GM12873 (cell line): Measurements from ENCODE around the gene ATP9B.

Experiments
- CTCF ChIP-seq: IDR thresholded peaks from 2 replicates; pipeline ENCODE4 v1.5.1; 2012; ENCODE audit warnings: low read depth, mild to moderate bottlenecking, moderate library complexity, low read length, control low read depth; ENCODE audit not compliant: insufficient read depth; ENCODE audit errors: missing control alignments

Gene ATP9B

DNA sequence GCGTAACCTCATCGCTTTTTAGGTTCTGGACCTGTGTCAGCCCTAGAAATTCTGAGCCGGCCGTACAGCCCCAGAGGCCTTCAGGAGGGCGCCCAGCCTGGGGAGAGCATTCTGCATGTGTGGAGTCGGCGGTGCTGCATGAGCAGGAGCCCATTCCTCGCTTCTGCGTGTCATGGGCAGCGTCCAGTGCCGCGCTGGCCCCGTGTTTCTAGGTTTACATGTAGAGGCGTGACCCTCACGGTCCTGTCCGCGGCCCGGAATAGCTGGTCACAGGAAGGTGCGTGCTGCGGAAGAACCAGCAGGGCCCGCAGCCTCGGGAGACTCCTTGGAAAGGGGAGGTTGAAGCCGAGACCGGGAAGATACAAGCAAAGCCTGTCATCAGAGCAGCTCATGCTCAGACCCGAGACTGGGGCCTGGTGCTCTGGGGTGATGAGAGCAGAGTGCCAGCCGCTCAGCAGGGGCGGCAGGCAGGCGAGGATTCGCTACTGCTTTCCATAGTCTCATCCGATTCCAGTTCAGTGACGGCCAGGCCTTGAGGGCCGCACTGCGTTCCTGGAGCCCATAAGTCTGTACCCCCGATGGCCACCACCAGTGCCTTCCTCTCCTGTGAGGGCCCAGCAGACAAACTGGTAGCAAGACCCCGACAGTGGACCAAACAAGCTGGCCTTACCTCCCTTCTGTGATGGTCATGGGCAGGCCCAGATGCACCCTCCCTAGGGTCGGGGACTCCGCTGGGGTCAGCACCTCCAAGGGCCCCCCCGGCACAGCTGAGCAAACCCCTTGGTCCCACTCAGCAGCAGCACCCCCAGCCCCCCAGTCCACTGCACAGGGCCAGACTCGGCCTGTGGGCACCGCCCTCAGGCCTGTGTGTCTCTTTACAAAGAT lies 311.0 kb downstream of the ATP9B start:
- TF ChIP-seq CTCF: no peak

- TF ChIP-seq CTCF: peak; percentile 95
Measured at GRCh38 chr18:79380816-79381806, 311.9 kb downstream of the ATP9B start.

DNA sequence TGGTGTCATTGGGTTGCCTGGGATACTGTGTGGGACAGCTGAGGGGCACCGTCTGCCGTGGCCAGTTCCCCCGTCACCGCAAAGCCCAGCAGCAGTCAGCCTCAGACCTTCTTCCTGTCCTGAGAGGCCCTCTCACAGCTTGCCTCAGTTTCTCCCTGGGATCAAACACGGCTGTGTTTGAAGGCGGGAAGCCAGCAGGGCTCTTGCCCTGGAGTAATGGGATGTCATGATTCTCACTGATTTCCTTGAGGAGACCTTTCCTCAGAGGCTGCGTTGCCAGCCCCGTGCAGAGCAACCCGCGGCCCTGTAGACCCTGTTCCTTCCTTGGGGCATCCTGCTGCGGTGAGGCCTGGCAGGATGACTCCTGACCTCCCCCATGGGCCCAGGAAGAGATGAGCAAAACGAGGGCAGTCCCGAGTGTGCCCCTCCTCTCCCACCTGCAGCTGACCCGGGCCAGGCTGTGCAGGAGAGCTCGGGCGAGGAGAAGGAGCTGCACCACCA lies 312.7 kb downstream of the ATP9B start:
- TF ChIP-seq CTCF: no peak

GRCh38 chr18:79382681-79383387 lies 313.6 kb downstream of the ATP9B start:
- TF ChIP-seq CTCF: no peak

GRCh38 chr18:79383388-79384056 lies 314.3 kb downstream of the ATP9B start:
- no peak for TF ChIP-seq CTCF

DNA sequence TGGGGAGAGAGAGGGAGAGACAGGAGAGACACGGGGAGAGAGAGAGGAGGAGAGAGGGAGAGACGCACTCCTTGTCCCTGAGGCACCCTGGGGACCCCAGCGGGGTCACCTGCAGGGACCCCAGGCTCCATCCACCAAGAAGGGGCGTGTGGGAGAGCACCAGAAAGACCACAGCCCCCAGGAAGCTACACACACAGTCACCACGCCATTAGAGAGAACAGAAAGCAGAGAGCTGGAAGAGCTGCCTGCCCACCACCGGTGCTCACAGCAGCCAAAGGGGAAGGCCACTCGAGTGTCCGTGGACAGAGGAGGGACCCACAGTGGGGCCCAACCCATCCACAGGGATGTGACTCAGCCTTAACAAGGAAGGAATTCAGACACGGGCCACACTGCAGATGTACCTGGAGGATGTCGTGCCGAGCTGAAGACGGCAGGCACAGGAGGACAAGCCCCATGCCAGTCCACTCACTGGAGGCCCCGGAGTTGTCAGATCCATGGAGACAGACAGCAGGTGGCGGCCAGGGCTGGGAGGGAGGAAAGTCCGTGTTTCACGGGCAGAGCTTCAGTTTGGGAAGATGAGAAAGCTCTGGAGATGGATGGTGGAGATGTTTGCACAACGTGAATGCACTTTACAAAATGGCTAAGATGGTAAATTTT lies 315.1 kb downstream of the ATP9B start:
- TF ChIP-seq CTCF: no peak
